SK-N-SH treated with all-trans-retinoic acid at 6 μM for 48 hours (cell line): ENCODE measurements around the gene S100A16.

Experiments used
- ISL1 ChIP-seq: fragments of 250-450 bp; sonication (Bioruptor Pico); IDR thresholded peaks from 2 replicates; pipeline ENCODE4 v2.1.2; 2022; ENCODE audit warnings: mild to moderate bottlenecking, moderate library complexity
- TF ChIP-seq, protein P1 (sequence below): fragments of 250-450 bp; sonication (Bioruptor Pico); IDR thresholded peaks from 2 replicates; pipeline ENCODE4 v1.5.1; 2021; ENCODE audit warnings: mild to moderate bottlenecking, moderate library complexity

DNA sequence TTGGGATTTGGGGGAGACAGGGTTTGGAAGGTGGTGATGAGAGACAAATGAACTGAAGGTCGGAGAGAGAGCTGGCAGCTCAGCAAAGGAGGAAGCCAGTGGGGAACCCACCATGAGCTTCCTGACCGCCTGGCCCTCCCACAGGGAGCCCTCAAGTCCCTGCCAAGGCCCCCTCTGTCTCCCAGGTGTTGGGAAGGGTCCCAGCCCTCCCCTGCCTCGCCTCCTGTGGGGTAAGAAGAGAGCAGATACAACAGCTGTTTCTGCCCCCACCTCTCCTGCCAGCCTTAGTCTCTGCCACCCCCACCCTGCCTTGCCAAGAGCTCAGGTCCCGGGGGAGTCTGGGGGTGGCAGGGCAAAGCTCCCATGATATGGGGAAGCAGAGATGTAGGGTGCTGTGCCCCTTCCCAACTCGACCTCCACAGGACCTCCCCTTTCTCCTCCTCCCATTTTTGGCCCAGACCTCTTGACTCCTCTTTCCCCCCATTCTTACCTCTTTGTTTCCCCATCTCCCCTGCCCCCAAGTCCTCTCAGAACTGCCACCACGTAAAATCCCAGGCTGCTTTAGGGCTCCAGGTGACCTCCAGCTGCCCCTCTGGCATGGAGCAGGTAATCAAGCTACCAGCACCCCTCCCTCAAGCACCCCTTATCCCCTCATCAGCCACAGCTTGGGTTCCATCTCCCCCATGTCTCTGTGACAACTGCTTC is 15.9 kb upstream of the S100A16 start:
- TF ChIP-seq ISL1: no peak
- TF ChIP-seq, protein P1, sequence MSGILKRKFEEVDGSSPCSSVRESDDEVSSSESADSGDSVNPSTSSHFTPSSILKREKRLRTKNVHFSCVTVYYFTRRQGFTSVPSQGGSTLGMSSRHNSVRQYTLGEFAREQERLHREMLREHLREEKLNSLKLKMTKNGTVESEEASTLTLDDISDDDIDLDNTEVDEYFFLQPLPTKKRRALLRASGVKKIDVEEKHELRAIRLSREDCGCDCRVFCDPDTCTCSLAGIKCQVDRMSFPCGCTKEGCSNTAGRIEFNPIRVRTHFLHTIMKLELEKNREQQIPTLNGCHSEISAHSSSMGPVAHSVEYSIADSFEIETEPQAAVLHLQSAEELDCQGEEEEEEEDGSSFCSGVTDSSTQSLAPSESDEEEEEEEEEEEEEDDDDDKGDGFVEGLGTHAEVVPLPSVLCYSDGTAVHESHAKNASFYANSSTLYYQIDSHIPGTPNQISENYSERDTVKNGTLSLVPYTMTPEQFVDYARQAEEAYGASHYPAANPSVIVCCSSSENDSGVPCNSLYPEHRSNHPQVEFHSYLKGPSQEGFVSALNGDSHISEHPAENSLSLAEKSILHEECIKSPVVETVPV (CRISPR knock-in tag): no peak
